GM18870 (cell line): ENCODE measurements around the gene EXD3.
"Not testable (repeated sequence)": the region's sequence is repeated elsewhere in the genome, so short reads cannot be mapped to it uniquely, and the experiment has no call there.

Source experiments
- ATAC-seq: cut with Tn5 transposase; IDR thresholded peaks from one replicate; pipeline ENCODE4 v1.9.1; 2021; ENCODE audit warnings: moderate library complexity; ENCODE audit not compliant: unreplicated experiment

Gene EXD3

GRCh38 chr9:137348769-137349470 is 74.0 kb downstream of the EXD3 start:
- no peak for ATAC-seq

DNA sequence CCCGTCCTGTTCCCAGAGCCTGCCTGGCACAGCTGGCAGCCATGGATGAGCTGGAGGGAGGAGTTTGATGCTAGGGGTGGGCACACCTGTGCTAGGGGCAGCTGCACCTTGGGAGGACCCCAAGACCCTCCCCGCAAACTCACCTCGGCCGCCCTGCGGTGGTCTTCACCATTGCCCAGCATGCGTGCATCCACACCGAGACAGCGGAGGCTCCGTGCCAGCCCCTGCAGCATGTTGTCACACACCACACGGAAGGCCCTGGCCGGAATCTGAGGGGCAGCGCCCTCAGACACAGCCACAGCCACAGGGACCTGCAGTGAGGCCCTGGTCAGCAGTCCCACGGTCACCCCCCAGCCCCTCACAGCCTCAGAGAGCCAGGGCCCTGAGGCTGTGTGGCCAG is 75.0 kb downstream of the EXD3 start:
- ATAC-seq, result no peak

DNA sequence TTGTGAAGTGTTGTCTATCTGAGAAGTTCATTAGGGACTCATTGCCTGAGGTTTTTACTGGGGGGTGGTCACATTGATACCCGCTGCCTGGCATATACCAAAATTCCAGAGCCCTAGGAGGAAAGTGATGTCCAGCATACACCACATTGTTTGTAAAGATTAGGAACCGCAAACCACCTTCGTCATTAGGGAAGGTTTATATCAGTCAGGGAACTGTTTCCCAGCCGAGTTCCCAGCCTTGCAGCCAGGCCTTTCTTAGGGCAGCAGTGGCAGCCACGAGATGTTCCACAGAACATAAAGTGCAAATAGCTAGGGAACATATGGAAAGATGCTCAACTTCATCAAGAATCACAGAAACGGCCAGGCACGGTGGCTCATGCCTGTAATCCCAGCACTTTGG is 80.5 kb downstream of the EXD3 start:
- ATAC-seq, result no peak

- no peak for ATAC-seq
These were observed 81.7 kb downstream of the EXD3 start for GRCh38 chr9:137341227-137341626.

DNA sequence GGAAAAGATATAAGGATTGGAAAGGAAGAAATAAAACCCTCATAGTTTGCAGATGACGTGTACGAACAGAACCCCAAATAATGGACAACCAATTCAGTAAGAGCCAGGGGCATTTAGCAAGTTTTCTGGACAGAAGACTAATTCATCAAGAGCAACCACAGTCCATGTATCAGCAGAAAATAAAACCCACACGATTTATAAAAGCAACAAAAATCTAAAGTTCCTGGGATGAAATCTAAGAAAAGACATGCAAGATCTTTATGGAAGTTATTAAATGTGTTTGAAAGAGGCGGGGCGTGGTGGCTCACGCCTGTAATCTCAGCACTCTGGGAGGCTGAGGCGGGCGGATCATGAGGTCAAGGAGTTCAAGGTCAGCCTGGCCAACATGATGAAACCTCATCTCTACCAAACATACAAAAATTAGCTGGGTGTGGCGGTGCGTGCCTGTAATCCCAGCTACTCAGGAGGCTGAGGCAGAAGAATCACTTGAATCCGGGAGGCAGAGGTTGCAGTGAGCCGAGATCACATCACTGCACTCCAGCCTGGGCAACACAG is 83.0 kb downstream of the EXD3 start:
- not testable (repeated sequence) for ATAC-seq

DNA sequence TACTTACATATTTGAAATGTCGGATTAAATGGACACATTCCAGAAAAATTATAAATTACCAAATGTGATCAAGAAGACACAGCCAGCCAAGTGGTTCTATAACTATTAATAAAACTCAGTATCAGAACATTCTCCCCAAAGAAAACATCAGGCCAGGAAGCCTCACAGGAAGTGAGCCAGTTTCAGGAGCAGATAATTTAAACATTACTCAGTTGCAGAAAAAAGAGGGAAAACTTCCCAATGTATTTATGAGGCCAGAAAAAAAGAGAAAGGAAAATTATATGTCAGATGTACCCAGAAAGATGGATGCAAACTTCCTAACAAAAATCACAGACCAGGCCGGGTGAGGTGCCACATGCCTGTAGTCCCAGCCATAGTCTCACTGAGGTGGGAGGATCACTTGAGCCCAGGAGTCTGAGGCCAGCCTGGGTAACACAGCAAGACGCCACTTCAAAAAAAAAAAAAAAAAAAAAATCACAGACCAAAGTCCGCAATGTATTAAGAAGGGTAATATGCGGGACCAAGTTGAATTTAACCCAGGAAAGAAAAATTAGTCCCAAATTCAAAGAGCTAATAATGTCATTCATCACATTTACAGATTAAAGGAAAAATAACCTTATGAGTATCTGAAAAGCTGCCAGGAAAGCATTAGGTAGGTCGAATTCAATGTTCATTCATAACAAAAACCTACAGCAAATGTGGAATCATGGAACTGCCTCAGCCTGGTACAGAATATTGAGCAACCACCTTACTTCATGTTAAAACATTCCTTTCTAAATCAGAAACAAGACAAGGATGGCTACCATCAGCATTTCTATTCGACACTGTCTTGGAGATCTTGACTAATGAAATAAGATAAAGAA is 83.7 kb downstream of the EXD3 start:
- ATAC-seq, result no peak

DNA sequence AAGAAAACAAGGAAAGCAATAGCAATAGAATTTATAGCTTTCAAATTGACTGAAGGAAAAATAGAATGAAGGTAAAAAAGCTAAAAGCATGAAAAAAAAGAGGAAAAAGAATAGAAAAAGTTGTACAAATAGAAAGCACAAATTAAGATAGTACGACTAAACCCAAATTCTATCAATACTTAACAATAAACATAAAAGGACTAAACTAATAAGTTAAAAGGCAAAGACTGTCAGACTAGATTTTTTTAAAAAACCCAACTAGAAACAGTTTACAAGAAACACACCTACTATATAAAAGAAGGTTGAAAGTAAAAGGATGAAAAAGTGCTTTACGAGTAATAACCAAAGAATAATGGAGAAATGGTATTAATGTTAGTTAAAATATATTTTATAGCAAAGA is 86.2 kb downstream of the EXD3 start:
- ATAC-seq, result no peak

- no peak for ATAC-seq
These were observed 89.8 kb downstream of the EXD3 start for GRCh38 chr9:137333016-137333671.

- ATAC-seq, result no peak
These were observed 91.0 kb downstream of the EXD3 start for GRCh38 chr9:137331929-137332328.

GRCh38 chr9:137330689-137331088 is 92.3 kb downstream of the EXD3 start:
- no peak for ATAC-seq

GRCh38 chr9:137329590-137329989 is 93.4 kb downstream of the EXD3 start:
- ATAC-seq, result not testable (repeated sequence)

GRCh38 chr9:137327641-137328550 is 95.1 kb downstream of the EXD3 start:
- not testable (repeated sequence) for ATAC-seq

DNA sequence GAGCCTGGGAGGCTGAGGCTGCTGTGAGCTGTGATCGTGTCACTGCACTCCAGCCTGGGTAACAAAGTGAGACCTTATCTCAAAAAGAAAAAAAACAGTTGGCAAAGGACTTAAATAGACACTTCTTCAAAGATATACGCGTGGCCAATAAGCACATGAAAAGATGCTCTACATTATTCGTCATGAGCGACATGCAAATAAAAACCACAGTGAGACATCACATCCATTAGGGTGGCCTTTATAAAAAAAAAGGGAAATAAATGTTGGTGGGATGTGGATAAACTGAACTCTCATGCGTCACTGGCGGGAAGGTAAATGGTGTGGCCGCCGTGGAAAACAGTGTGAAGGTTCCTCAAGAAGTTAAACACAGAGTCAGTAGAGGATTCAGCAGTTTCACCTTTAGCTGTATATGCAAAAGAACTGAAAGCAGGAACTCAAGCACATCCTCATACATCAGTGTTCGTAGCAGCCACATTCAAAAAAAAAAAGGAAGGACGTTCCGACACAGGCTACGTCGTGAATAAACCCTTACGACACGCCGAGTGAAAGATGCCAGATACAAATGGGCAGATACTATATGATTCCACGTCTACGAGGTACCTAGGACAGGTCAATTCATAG is 96.4 kb downstream of the EXD3 start:
- ATAC-seq, result no peak

- no peak for ATAC-seq
These were observed 97.2 kb downstream of the EXD3 start for GRCh38 chr9:137325799-137326198.

DNA sequence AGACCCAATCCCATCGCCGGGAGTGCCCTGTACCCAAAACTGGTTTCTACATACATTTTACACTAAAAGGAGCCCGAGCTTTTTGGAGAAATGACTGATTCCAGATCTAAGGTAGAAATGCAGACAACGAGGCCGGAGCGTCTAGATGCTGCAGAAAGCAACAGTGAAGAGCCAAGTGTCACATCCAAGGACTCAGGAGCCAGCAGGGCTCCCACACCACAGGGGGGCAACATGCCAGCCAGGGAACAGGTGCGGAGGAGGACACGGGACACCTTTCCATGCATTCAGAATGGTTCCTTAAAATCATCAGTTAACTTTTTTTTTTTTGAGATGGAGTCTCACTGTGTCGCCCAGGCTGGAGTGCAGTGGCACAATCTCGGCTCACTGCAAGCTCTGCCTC is 97.8 kb downstream of the EXD3 start:
- ATAC-seq, result no peak

DNA sequence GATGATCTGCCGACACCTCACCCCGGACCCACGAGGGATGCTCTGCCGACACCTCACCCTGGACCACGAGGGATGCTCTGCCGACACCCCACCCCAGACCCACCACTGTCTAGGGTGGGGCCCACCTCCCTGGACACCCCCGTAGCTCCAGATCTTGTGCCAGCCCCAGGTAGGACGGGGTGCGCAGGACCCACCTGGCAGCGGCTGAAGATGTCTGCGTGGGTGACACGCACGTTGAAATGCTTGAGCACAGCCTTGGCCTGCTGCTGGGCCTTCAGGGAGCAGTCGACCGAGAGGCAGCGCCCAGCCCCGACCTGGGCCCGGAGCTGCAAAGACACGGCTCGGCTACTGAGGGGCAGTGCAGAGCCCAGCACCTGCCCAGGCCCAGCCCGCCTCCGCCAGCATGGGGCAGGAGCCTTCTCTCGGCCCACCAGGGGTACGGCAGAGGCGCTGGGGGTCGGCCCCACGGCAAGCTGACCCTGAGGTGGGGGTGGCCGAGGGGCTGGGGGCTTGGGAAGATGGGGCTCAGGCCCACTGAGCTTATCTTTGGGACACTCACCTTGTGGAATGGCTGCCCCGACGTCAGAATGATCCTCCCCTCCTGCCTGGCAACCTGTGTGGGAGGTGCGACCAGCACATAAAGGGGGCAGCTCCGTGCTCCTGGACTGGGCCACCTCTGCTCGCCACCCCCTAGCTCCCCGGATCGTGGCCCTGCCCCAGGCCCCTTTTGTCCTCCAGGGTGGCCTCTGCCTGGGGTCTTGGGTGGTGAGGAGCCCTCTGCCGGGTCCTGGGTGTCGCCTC is 99.2 kb downstream of the EXD3 start:
- no peak for ATAC-seq

GRCh38 chr9:137321726-137322361 is 101.1 kb downstream of the EXD3 start:
- no peak for ATAC-seq

DNA sequence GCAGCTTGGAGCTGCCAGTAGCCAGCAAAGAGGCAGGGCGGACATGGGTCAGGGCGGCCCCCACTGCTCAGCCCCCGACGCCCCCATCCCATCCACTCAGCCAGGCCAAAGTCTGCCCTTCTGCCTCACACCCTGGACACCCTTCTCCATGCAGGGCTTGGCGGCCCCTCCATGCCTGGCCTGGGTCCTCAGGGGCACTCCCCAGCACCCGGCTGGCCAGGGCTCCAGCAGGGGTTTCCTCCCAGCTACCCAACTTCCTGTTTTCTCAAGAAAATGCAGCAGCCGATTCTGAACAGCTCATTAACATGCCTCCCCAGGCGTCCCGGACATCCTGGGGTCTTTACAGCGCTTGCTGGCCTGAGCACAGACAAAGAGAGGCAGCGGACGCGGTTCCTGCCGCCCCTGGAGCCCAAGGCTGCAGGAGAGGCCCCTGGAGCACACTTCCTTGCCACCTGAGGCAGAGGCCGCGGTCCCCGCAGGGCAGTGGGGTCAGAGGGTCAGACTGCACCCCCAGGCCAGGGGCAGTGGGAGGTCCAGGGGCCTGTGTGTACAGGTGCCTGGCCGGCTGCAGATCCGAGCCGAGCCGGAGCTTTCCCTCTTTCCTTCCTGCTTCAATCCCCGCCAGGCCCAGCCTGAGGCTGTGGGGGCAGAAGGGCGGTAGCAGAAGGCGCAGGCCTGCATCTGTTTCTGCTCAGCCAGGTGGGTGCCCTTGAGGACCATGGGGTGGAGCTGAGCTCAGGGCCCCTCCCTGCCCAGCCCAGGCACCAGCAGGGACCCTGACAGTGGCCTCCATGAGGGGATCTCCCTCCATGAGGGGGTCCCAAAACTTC is 102.2 kb downstream of the EXD3 start:
- ATAC-seq, result no peak
